Neural cell (in vitro differentiated cells): Measurements from ENCODE around the gene ARHGDIB. TPM values are rescaled to one million over a fixed set of nuclear protein-coding genes. Genes with fewer than 3 reads are reported as not detected.

Experiments used
- polyA plus RNA-seq: library from polyadenylated mRNA; depleted of rRNA; stranded (reverse); fragments of >200 nt; gene quantifications from 2 replicates; pipeline ENCODE4 v1.2.3, GENCODE V29; 2014

ARHGDIB gene
- polyA plus RNA-seq, 1 donor from 2014 or later = 7.7 TPM

Other genes starting within 250 kb of the ARHGDIB start
- gene WBP11, start 158.1 kb downstream of the ARHGDIB start, polyA plus RNA-seq = 11.2 and 12.9 TPM in 2 replicates
- 3.8 and 4.8 TPM in 2 replicates for gene C12orf60, start 157.9 kb downstream of the ARHGDIB start, polyA plus RNA-seq
- 2.7 and 3.7 TPM in 2 replicates for gene SMCO3, start 147.4 kb downstream of the ARHGDIB start, polyA plus RNA-seq
- not detected in 2 replicates for gene ART4, start 118.1 kb downstream of the ARHGDIB start, polyA plus RNA-seq
- gene MGP, start 75.7 kb downstream of the ARHGDIB start, polyA plus RNA-seq = 0.90 TPM in 1 of 2 replicates, not detected in the other
- not detected in 2 replicates for gene ERP27, start 23.1 kb downstream of the ARHGDIB start, polyA plus RNA-seq
- gene PDE6H, start 11.4 kb upstream of the ARHGDIB start, polyA plus RNA-seq = 2.4 TPM in 1 of 2 replicates, not detected in the other